Osteoblast (primary cell): Measurements from ENCODE around the gene GSDME. TPM values are rescaled to one million over a fixed set of nuclear protein-coding genes. Genes with fewer than 3 reads are reported as not detected.

Experiments used
- DNase-seq: peaks from one replicate; pipeline ENCODE4 v3.0.0; 2011; ENCODE audit warnings: low spot score, mixed read lengths; ENCODE audit not compliant: insufficient read length; ENCODE audit errors: missing footprints
- H2AFZ ChIP-seq: 2 replicates; pipeline ENCODE4 v1.6.0; 2011; ENCODE audit warnings: mild to moderate bottlenecking, low read length
- H3K27ac ChIP-seq: 2 replicates; pipeline ENCODE4 v1.5.1; 2011; ENCODE audit warnings: mild to moderate bottlenecking, low read depth, low read length, moderate library complexity
- H3K27me3 ChIP-seq: 2 replicates; pipeline ENCODE4 v1.6.0; 2012; ENCODE audit warnings: mild to moderate bottlenecking, control low read depth, inconsistent platforms, low read length, moderate library complexity; ENCODE audit not compliant: insufficient read depth
- H3K36me3 ChIP-seq: 2 replicates; pipeline ENCODE4 v1.5.1; 2011; ENCODE audit warnings: mild to moderate bottlenecking, low read length, control low read depth, moderate library complexity; ENCODE audit not compliant: insufficient read depth
- H3K4me1 ChIP-seq: 2 replicates; pipeline ENCODE4 v1.5.1; 2011; ENCODE audit warnings: mild to moderate bottlenecking, low read length, control low read depth, moderate library complexity; ENCODE audit not compliant: insufficient read depth
- H3K4me2 ChIP-seq: 2 replicates; pipeline ENCODE4 v1.6.0; 2011; ENCODE audit warnings: mild to moderate bottlenecking, low read length; ENCODE audit not compliant: insufficient read depth
- H3K4me3 ChIP-seq: fragments of 200-600 bp; sonication (generic); 3 replicates; pipeline ENCODE4 v1.5.1; 2012; ENCODE audit warnings: mild to moderate bottlenecking, low read length, inconsistent platforms; ENCODE audit not compliant: insufficient read depth
- H3K79me2 ChIP-seq: 2 replicates; pipeline ENCODE4 v1.6.0; 2012; ENCODE audit warnings: mild to moderate bottlenecking, low read length, control low read depth, inconsistent platforms; ENCODE audit not compliant: insufficient read depth
- H3K9me3 ChIP-seq: 2 replicates; pipeline ENCODE4 v1.5.1; 2011; ENCODE audit warnings: low read depth, low read length, control low read depth
- H4K20me1 ChIP-seq: 2 replicates; pipeline ENCODE4 v1.6.0; 2012; ENCODE audit warnings: mild to moderate bottlenecking, low read length, control low read depth; ENCODE audit not compliant: insufficient read depth
- total RNA-seq: library from RNA; depleted of rRNA; stranded (reverse); fragments of >200 nt; gene quantifications from 2 replicates; pipeline ENCODE4 v1.2.3, GENCODE V29; 2012
- TF ChIP-seq, protein P1 (sequence below): IDR thresholded peaks from 2 replicates; pipeline ENCODE4 v1.5.1; 2011; ENCODE audit warnings: mild to moderate bottlenecking, low read depth, low read length, moderate library complexity; ENCODE audit errors: extremely low read depth

The GSDME gene
- total RNA-seq, 1 donor: 42.3 TPM

- Histone ChIP-seq H2AFZ (no peak overlapping the region), H3K4me1 (peaks cover 7% of the 10 kb centered on the region), H3K9me3 (no peaks in the 10 kb centered on the region), H4K20me1 (peaks cover 8% of the 10 kb centered on the region), H3K4me3 (no peak overlapping the region), H3K36me3 (peaks cover 4% of the 10 kb centered on the region), H3K79me2 (no peaks in the 10 kb centered on the region), H3K4me2 (no peak overlapping the region), H3K27me3 (no peaks in the 10 kb centered on the region), H3K27ac (no peak overlapping the region)
- DNase-seq: no peak
- TF ChIP-seq, protein P1, sequence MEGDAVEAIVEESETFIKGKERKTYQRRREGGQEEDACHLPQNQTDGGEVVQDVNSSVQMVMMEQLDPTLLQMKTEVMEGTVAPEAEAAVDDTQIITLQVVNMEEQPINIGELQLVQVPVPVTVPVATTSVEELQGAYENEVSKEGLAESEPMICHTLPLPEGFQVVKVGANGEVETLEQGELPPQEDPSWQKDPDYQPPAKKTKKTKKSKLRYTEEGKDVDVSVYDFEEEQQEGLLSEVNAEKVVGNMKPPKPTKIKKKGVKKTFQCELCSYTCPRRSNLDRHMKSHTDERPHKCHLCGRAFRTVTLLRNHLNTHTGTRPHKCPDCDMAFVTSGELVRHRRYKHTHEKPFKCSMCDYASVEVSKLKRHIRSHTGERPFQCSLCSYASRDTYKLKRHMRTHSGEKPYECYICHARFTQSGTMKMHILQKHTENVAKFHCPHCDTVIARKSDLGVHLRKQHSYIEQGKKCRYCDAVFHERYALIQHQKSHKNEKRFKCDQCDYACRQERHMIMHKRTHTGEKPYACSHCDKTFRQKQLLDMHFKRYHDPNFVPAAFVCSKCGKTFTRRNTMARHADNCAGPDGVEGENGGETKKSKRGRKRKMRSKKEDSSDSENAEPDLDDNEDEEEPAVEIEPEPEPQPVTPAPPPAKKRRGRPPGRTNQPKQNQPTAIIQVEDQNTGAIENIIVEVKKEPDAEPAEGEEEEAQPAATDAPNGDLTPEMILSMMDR: no peak
These were observed 44.0 kb downstream of the GSDME start for GRCh38 chr7:24713039-24713793.

DNA sequence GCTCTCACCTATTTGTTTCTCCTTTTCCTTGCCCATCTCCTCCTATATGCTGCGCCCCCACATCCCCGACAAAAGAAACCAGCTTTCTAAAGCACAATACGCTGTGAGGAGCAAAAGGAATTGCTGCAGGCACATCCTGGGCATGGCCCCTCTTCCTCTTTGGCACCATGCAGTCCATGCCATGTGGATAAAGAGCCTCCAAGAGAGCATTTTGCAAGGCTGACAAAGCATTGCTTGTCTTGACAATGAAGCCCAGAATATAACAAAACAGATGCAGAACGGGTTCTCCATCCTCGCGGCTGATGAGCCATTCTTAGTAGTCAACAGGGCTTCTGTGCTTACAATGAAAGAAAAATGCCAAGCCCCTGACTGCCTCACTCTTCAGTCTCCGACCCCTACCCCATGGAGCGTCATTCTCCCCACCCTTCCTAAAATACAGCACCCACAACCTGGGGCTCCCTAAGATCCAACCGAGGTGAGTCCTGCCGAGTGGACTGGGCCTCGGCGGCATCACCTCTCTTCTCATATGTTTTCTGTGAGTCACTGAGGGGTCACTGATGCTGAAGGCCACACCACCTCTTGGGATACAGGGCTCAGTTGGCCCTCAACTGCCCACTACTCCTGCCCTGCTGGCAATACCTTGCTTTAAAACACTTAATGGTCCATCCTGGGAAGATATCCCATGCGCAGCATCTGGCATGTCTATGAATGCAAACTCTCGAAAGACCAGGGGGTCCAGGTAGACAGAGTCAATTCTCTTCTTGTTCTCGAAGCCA is 47.5 kb downstream of the GSDME start:
- no peaks in the 10 kb centered on the region for H3K9me3 ChIP-seq

GRCh38 chr7:24709051-24709450 is 48.2 kb downstream of the GSDME start:
- Histone ChIP-seq H3K79me2 (no peaks in the 10 kb centered on the region), H4K20me1 (no peaks in the 10 kb centered on the region), H3K27ac (no peak overlapping the region), H3K4me3 (no peak overlapping the region), H3K4me2 (no peak overlapping the region), H3K4me1 (peaks cover 2% of the 10 kb centered on the region), H2AFZ (no peak overlapping the region), H3K36me3 (peaks cover 8% of the 10 kb centered on the region), H3K9me3 (no peaks in the 10 kb centered on the region), H3K27me3 (no peaks in the 10 kb centered on the region)
- DNase-seq: no peak
- TF ChIP-seq, protein P1: no peak

More for the DNA sequence above, 47.5 kb downstream of the GSDME start:
- Histone ChIP-seq H3K4me1 (no peaks in the 10 kb centered on the region), H3K4me2 (no peak overlapping the region), H3K36me3 (peaks cover 8% of the 10 kb centered on the region), H2AFZ (no peak overlapping the region), H3K4me3 (no peak overlapping the region), H3K79me2 (no peaks in the 10 kb centered on the region), H4K20me1 (no peaks in the 10 kb centered on the region), H3K27ac (no peak overlapping the region), H3K27me3 (no peaks in the 10 kb centered on the region)
- DNase-seq: no peak
- TF ChIP-seq, protein P1: no peak
